ENCODE measurements around the gene FAM13C. TPM values are rescaled to one million over a fixed set of nuclear protein-coding genes. Genes with fewer than 3 reads are reported as not detected.

FAM13C gene
- total and polyA plus RNA-seq, 2 of the 13 experiments (the other 11 are each of a cell fraction or from before 2014, with no cell fraction given), result 0.07 to 0.26 TPM

DNA sequence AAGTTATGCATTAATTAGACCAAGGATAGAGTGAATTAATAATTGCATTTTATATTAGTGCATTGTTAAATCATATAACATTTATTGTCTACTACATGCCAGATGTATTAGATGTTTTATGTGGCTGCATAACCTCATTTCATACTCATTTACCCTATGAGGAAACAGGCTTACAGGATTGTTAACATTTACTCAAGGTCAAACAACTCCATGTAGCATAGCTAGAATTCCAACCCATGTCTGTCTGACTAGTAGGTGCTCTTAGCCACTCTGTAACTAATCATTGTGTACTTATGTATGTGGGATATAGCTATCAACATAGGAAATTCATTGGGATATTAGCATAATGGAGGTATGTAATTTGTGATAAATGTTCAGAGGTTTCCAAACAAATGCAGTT, 139.6 kb downstream of the FAM13C start (continued):
- TF ChIP-seq ZNF264 (CRISPR knock-in tag; IDR thresholded peaks at IDR 0.05) (no peak), SRSF9 (IDR thresholded peaks at IDR 0.05; ENCODE audit: borderline replicate concordance, insufficient read depth, low read depth, low read length, poor library complexity, severe bottlenecking) (no peak), GATAD2A (CRISPR knock-in tag; IDR thresholded peaks at IDR 0.05) (peak; percentile 82), CEBPB (IDR thresholded peaks at IDR 0.05; ENCODE audit: borderline replicate concordance, low read depth, low read length) (0 out of 2 replicates have a peak, but pooled peaks have one; percentile 16), PPARG (CRISPR knock-in tag; conservative IDR thresholded peaks at IDR 0.05) (0 out of 2 replicates have a peak, but pooled peaks have one; percentile 26), NFIB (CRISPR knock-in tag; IDR thresholded peaks at IDR 0.05; ENCODE audit: borderline replicate concordance) (no peak), ZNF484 (CRISPR knock-in tag; IDR thresholded peaks at IDR 0.05; ENCODE audit: borderline replicate concordance, low read depth) (no peak), HOXD1 (CRISPR knock-in tag; IDR thresholded peaks at IDR 0.05) (no peak), ZNF773 (CRISPR knock-in tag; IDR thresholded peaks at IDR 0.05; ENCODE audit: borderline replicate concordance) (no peak), ELF4 (CRISPR knock-in tag; IDR thresholded peaks at IDR 0.05; ENCODE audit: borderline replicate concordance) (no peak), NFE2L1 (CRISPR knock-in tag; IDR thresholded peaks at IDR 0.05; ENCODE audit: borderline replicate concordance) (no peak), FOXK1 (CRISPR knock-in tag; IDR thresholded peaks at IDR 0.05; ENCODE audit: borderline replicate concordance, low read depth) (0 out of 2 replicates have a peak, but pooled peaks have one; percentile 33), ZNF33B (CRISPR knock-in tag; IDR thresholded peaks at IDR 0.05) (no peak), TBL1XR1 (IDR thresholded peaks at IDR 0.05; ENCODE audit: borderline replicate concordance, low read length, partially characterized antibody) (no peak), KDM5B (CRISPR knock-in tag; IDR thresholded peaks at IDR 0.05; ENCODE audit: borderline replicate concordance) (no peak), IKZF4 (CRISPR knock-in tag; IDR thresholded peaks at IDR 0.05; ENCODE audit: borderline replicate concordance, low read depth, not compliant biosample characterization) (no peak), MEIS2 (CRISPR knock-in tag; IDR thresholded peaks at IDR 0.05) (no peak), ZNF232 (CRISPR knock-in tag; IDR thresholded peaks at IDR 0.05; ENCODE audit: borderline replicate concordance) (no peak), ZNF12 (CRISPR knock-in tag; IDR thresholded peaks at IDR 0.05) (peak; percentile 23; the same call in 1 of the 2 replicates), ZNF775 (CRISPR knock-in tag; IDR thresholded peaks at IDR 0.05; ENCODE audit: borderline replicate concordance) (no peak), SNRNP70 (IDR thresholded peaks at IDR 0.05; ENCODE audit: low read depth, low read length) (no peak)
- TF ChIP-seq, protein P1, sequence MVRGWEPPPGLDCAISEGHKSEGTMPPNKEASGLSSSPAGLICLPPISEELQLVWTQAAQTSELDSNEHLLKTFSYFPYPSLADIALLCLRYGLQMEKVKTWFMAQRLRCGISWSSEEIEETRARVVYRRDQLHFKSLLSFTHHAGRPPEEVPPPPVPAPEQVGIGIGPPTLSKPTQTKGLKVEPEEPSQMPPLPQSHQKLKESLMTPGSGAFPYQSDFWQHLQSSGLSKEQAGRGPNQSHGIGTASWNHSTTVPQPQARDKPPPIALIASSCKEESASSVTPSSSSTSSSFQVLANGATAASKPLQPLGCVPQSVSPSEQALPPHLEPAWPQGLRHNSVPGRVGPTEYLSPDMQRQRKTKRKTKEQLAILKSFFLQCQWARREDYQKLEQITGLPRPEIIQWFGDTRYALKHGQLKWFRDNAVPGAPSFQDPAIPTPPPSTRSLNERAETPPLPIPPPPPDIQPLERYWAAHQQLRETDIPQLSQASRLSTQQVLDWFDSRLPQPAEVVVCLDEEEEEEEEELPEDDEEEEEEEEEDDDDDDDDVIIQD (CRISPR knock-in tag; IDR thresholded peaks at IDR 0.05; ENCODE audit: low read depth), result peak; percentile 84; the same call in 1 of the 2 replicates
- TF ChIP-seq, protein P2, sequence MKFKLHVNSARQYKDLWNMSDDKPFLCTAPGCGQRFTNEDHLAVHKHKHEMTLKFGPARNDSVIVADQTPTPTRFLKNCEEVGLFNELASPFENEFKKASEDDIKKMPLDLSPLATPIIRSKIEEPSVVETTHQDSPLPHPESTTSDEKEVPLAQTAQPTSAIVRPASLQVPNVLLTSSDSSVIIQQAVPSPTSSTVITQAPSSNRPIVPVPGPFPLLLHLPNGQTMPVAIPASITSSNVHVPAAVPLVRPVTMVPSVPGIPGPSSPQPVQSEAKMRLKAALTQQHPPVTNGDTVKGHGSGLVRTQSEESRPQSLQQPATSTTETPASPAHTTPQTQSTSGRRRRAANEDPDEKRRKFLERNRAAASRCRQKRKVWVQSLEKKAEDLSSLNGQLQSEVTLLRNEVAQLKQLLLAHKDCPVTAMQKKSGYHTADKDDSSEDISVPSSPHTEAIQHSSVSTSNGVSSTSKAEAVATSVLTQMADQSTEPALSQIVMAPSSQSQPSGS (CRISPR knock-in tag; IDR thresholded peaks at IDR 0.05), result no peak
- TF ChIP-seq, protein P3, sequence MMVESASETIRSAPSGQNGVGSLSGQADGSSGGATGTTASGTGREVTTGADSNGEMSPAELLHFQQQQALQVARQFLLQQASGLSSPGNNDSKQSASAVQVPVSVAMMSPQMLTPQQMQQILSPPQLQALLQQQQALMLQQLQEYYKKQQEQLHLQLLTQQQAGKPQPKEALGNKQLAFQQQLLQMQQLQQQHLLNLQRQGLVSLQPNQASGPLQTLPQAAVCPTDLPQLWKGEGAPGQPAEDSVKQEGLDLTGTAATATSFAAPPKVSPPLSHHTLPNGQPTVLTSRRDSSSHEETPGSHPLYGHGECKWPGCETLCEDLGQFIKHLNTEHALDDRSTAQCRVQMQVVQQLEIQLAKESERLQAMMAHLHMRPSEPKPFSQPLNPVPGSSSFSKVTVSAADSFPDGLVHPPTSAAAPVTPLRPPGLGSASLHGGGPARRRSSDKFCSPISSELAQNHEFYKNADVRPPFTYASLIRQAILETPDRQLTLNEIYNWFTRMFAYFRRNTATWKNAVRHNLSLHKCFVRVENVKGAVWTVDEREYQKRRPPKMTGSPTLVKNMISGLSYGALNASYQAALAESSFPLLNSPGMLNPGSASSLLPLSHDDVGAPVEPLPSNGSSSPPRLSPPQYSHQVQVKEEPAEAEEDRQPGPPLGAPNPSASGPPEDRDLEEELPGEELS (CRISPR knock-in tag; IDR thresholded peaks at IDR 0.05), result peak; percentile 50
- TF ChIP-seq, protein P4, sequence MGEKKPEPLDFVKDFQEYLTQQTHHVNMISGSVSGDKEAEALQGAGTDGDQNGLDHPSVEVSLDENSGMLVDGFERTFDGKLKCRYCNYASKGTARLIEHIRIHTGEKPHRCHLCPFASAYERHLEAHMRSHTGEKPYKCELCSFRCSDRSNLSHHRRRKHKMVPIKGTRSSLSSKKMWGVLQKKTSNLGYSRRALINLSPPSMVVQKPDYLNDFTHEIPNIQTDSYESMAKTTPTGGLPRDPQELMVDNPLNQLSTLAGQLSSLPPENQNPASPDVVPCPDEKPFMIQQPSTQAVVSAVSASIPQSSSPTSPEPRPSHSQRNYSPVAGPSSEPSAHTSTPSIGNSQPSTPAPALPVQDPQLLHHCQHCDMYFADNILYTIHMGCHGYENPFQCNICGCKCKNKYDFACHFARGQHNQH (CRISPR knock-in tag; IDR thresholded peaks at IDR 0.05), result no peak

Measured in HepG2 (cell line).